Sciatic nerve (tissue), 2 donors: ENCODE measurements around the gene HSF2BP. TPM values are rescaled to one million over a fixed set of nuclear protein-coding genes. Genes with fewer than 3 reads are reported as not detected.
"Not testable (repeated sequence)": the region's sequence is repeated elsewhere in the genome, so short reads cannot be mapped to it uniquely, and the experiment has no call there.

Source experiments
- ATAC-seq: fragments of 200-7000 bp; cut with Tn5 transposase; one replicate; pipeline ENCODE4 v1.9.1; 2020; ENCODE audit warnings: mild to moderate bottlenecking, moderate library complexity
- DNase-seq: peaks from one replicate; pipeline ENCODE4 v3.0.0-alpha.2; 2020; ENCODE audit warnings: low spot score
- intact Hi-C: fragments of 100-400 bp; cut with DNase I; formaldehyde crosslinking; loops from one replicate; pipeline ENCODE4 v1.14.2; 2022
- total RNA-seq: library from RNA; stranded (reverse); fragmentation: NEBNext Ultra II Directional; extraction: Animal tissue kit (Norgen Biotek cat#: 25700); gene quantifications from one replicate; pipeline ENCODE4 v1.2.1, GENCODE V29; 2021
- donor health status: DM: no; HTN: no; CAD: no.
- donor health status: DM: no; HTN: no; CAD: no.

HSF2BP gene
- total RNA-seq, 1 donor from 2014 or later: 1.8 TPM

- DNase-seq: no peak
- intact Hi-C loops: no loop called here
Measured at GRCh38 chr21:43689556-43690337, 30.5 kb upstream of the HSF2BP start.

GRCh38 chr21:43688906-43689305, 29.6 kb upstream of the HSF2BP start:
- intact Hi-C loops: no loop called here
- ATAC-seq (no peak), DNase-seq (no peak)

More at GRCh38 chr21:43689556-43690337, 30.5 kb upstream of the HSF2BP start:
- no peak for ATAC-seq

- DNase-seq: no peak
- ATAC-seq: peak; percentile 38
- intact Hi-C loops: no loop called here
Measured at GRCh38 chr21:43687566-43688399, 28.5 kb upstream of the HSF2BP start.

GRCh38 chr21:43686811-43687565, 27.7 kb upstream of the HSF2BP start:
- DNase-seq: peak; percentile 23
- intact Hi-C loops: no loop called here
- ATAC-seq: no peak

GRCh38 chr21:43684424-43684823, 25.1 kb upstream of the HSF2BP start:
- no peak for ATAC-seq
- no peak for DNase-seq
- intact Hi-C loops: no loop called here

- intact Hi-C loops: no loop called here
- DNase-seq (peak; percentile 3), ATAC-seq (no peak)
Measured at GRCh38 chr21:43681650-43682049, 22.4 kb upstream of the HSF2BP start.

- not testable (repeated sequence) for ATAC-seq
Measured at GRCh38 chr21:43680421-43680820, 21.1 kb upstream of the HSF2BP start.

GRCh38 chr21:43679951-43680350, 20.7 kb upstream of the HSF2BP start:
- intact Hi-C loops: no loop called here
- no peak for ATAC-seq
- peak; percentile 14 for DNase-seq

More at GRCh38 chr21:43680421-43680820, 21.1 kb upstream of the HSF2BP start:
- DNase-seq: peak; percentile 2
- intact Hi-C loops: not testable (repeated sequence)

GRCh38 chr21:43676391-43676790, 17.1 kb upstream of the HSF2BP start:
- no peak for ATAC-seq
- intact Hi-C loops: no loop called here
- DNase-seq: peak; percentile 43

GRCh38 chr21:43675871-43676270, 16.6 kb upstream of the HSF2BP start:
- intact Hi-C loops: no loop called here
- ATAC-seq (no peak), DNase-seq (peak; percentile 0)

GRCh38 chr21:43669828-43670605, 10.7 kb upstream of the HSF2BP start:
- no peak for ATAC-seq
- DNase-seq: no peak
- intact Hi-C loops: no loop called here

- ATAC-seq: no peak
- intact Hi-C loops: no loop called here
- no peak for DNase-seq
Measured at GRCh38 chr21:43667191-43667904, 8.1 kb upstream of the HSF2BP start.

- intact Hi-C loops: no loop called here
- ATAC-seq: no peak
Measured at GRCh38 chr21:43665879-43666278, 6.6 kb upstream of the HSF2BP start.

GRCh38 chr21:43664358-43664757, 5.1 kb upstream of the HSF2BP start:
- ATAC-seq (no peak), DNase-seq (no peak)
- intact Hi-C loops: no loop called here

More at GRCh38 chr21:43665879-43666278, 6.6 kb upstream of the HSF2BP start:
- DNase-seq: no peak

- intact Hi-C loops: no loop called here
- ATAC-seq (no peak), DNase-seq (no peak)
Measured at GRCh38 chr21:43663033-43663432, 3.7 kb upstream of the HSF2BP start.

GRCh38 chr21:43662286-43662685, 3.0 kb upstream of the HSF2BP start:
- no peak for ATAC-seq
- intact Hi-C loops: no loop called here

GRCh38 chr21:43658769-43659135, 536 bp downstream of the HSF2BP start:
- intact Hi-C loops: no loop called here
- peak; percentile 63 for DNase-seq
- ATAC-seq: peak; percentile 37

More at GRCh38 chr21:43662286-43662685, 3.0 kb upstream of the HSF2BP start:
- no peak for DNase-seq
